HG03064 (cell line): Measurements from ENCODE around the gene PHACTR1.
"Not testable (repeated sequence)": the region's sequence is repeated elsewhere in the genome, so short reads cannot be mapped to it uniquely, and the experiment has no call there.

Experiments used
- ATAC-seq: cut with Tn5 transposase; IDR thresholded peaks from one replicate; pipeline ENCODE4 v1.9.1; 2021; ENCODE audit warnings: low read depth; ENCODE audit not compliant: unreplicated experiment

The PHACTR1 gene

DNA sequence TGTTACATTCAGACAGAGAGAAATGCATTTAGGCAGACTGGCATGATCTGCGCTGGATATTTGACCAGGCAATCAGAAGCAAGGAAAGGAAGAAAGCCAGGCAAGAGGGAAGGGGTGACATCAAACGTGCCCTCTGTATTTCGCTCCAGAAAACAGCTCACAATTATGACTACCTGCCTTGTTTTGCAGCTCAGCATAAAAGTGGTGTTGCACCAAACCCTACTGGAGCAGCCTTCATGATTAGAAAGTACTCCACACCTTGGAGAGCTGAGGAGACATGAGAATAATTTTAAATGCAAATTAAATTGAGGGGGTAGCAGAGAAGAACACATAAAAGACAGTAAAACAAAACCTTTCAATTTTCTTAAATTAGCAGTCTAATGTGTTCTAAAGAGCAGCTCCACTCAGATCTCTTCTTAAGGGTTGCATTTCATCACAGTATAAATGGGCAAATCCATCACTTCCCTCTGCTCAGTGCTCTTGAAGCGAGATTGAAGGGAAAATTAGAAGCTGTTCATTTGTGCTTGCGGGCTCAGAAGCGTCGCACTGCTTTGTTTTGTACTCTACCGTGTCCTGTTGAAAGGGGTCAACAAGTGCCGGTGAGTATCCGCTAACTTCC lies at the start of gene PHACTR1:
PHACTR1 (plus strand) TSS at position 470 of the 619 bp plus-strand sequence.
- no peak for ATAC-seq

DNA sequence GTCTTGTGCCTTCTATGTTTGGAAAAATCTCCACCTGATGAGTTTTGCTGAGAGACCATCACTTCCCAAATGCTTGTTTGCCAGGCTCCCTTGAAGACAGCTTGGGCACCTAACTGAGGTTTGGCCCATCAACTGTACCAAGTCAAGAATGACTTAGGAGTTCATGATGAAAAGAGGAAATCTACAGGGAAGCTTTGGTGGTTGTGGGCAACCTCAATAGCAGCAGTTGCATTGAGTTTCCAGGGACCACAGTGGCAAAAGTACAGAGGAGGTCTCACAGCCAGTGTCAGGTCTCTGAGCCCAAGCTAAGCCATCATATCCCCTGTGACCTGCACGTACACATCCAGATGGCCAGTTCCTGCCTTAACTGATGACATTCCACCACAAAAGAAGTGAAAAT lies 49.7 kb upstream of the PHACTR1 start:
- ATAC-seq, result no peak

DNA sequence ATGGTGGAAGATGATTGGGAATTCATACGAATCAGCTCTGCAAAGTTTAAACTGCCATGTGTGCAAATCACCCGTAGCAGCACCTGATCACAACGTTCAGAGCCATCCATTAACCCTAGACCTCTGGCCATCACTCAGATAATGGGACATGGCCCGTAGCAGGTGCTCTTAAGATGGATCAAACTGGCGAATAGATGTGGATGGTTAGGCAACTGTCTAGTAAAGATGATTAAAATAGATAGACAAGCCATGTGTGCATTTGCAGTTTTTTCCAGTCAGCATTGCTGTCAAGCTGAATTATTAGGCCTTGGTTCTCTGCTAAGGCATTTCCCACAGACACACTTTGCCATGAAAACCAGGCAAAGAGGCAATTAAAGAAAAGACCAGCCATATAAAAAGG lies 40.6 kb upstream of the PHACTR1 start:
- no peak for ATAC-seq

DNA sequence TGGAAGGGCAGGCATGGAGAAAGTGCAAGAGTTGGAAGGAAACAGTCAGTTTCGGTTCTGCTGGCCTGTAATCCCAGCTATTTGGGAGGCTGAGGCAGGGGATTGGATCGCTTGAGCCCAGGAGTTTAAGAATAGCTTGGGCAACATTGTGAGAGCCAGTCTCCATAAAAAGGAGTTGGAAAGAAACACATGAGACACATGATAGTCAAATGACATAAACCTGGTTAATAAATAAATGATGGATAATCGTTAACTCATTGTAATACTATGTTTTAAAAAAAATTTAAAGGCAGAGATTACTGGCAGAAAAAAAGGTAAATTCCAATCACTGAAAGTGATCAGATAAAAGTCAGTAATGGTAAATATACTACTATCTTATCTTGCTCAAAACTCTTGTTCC lies 37.2 kb upstream of the PHACTR1 start:
- no peak for ATAC-seq

DNA sequence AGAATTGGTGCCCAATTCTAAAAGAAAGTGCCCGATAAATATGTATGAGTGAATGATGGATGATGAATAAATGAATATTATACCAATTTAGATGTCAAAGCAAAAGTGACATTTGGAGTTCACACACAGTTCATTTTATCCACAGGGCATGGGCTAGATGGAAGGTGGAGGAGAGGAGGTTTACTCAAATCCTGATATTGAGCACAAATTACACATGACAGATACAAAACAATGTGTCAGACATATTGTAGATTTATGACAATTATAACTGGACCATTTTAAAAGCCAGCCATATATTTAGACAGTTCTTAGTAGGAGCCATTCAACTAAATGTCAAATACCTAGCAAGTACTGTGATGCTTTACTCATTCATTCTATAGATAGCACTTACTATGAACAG lies 23.4 kb upstream of the PHACTR1 start:
- ATAC-seq, result no peak

DNA sequence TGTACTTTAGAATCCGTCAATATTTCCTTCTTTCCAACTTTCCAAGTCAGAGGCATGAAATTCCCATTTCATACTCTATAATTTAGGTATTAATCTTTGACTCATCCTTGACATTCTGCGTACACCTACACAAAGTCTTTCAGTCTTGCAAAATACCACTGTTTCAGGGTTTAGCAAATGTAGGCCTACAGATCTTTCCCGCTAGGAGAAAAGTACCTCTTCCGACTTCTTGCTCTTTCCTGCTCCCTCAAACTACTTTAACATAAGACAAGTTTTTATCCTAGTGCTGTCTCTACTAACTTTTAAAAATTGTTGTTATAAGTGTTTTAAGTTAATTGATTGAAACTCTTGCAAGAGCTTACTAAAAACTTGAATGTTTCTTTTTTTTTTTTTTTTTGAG lies 18.3 kb upstream of the PHACTR1 start:
- ATAC-seq, result no peak

DNA sequence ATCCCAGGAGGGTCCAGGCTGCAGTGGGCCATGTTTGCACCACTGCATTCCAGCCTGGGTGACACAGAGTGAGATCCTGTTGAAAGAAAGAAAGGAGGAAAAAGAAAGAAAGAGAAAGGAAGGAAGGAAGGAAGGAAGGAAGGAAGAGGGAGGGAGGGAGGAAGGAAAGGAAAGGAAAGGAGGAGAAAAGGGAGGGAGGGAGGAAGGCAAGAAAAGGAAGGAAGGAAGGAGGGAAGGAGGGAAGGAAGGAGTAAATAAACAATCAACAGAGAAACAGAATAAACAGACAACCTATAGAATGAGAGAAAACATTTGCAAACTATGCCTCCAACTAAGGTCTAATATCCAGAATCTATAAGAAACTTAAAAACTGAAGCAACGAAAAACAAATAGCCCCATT lies 11.6 kb upstream of the PHACTR1 start:
- ATAC-seq, result no peak

DNA sequence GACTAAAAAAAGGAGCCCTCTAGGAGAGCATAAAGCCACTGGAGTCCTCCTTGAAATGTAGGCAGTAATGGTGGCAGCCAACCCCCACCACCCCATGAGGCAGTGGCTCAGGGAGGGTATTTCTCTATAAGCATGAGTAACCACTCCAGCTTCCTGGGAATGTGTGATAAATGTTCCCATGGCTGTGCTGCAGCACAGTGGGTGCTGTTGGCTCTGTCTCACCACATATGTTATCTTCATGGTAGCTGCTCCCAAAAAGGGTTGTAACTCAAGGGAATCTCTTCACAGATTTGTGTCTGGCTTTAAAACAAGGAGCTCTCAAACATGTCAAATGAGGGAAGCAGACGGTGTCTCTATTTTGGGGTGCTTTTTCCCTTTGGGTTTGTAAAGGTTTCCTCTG lies 7.5 kb upstream of the PHACTR1 start:
- ATAC-seq, result no peak

DNA sequence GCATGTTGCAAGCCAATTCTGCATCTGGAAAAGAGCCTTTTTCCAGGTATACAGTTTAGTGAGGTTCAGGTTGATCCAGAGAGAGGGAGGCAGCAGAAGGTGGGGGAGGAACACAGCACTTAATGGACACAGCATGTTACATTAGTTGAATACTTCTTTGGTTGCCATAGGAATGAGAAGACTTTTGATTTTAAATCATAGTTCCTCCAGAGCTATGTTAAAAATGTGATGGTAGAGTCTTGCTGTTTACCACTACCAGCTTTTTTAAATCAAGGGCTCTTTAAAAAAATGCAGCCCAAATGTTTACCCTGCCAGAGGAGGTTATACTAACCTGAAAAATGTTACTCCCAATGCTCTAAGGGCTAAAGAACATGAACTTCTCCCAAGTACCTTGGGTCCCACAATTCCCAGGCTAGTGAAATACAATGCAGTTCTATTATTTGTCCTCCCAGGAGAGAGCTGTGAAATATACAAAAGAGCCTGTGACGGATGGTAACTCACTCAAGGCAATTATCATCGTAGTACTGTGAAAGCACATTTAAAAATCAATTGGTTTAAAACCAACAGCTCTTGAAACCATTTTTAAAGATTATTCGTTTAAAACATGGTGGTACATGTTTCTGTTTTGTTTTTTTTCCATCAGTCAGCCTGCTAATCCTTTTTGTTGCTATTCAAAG lies 6.9 kb upstream of the PHACTR1 start:
- no peak for ATAC-seq

DNA sequence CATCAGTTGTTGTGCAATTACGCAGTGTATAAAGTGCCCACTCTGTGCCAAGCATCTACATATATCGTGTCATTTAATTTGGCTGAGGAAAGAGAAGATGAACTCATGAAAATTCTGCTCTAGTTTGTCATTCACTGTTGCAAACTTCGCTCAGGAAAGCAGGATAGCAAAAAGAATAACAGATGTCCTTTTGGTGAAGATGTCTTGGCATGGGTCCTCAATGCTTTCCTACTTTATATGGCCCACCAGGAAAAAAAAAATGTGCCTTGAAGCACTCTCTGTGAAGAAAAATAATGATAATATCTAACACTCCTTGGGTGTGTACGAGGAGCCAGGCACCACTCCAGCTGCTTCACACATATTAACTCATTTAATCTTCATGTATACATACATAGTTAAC lies 5.6 kb upstream of the PHACTR1 start:
- ATAC-seq, result no peak

DNA sequence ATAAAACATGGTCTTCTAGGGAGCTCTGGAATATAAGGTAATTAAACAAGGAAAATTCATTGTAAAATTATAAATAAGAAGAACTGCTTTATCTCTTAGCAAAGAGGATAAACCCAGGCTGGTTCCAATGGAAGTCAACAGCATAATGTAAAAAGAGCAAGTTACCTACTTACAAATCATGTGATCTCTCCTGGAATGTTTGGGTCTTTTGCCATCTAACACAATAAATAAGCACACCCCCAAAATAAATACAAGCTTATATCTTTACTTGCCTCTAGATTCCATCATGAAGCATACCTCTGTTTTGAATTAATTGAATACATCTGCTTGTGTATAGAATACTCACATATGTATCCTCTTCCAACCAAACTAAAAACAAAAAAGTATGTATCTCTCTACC lies 2.5 kb upstream of the PHACTR1 start:
- no peak for ATAC-seq

DNA sequence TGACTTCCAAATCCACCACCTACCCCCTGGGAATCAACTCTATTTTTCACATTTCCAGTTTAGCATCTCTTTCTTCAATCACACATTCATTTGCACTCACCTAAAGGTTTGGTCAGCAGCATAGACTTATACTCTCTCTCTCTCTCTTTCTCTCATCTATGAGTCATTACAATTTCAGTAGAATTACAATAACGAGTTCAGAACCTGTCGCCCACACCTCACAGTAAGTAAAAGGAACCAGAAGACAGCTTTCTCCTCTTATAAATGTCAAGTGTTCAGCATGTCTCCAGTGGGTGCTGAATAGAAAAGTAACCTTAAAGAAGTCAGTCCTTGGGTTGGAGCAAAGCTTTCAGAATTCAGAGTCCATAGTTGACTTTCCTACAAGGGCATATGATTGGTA lies 1.1 kb upstream of the PHACTR1 start:
- ATAC-seq, result no peak

DNA sequence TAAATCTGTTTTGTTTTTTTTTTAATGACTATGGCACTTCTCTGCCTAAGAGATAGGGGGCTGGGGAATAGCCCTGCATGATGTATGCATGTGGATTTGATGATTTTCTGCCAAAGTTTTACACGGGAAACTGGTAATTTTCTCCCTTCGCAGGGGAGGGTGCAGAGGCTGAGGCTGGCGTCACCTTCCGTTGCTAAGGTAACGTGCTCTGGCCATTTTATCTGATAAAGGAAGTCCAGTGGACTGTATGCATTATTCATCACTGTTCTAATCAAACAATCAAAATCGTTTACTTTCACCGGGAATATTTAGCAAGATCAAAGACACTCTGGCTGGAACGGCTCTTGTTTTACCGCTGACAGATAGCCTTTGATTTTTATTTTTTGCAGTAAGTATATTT lies 789 bp downstream of the PHACTR1 start:
- ATAC-seq, result no peak

DNA sequence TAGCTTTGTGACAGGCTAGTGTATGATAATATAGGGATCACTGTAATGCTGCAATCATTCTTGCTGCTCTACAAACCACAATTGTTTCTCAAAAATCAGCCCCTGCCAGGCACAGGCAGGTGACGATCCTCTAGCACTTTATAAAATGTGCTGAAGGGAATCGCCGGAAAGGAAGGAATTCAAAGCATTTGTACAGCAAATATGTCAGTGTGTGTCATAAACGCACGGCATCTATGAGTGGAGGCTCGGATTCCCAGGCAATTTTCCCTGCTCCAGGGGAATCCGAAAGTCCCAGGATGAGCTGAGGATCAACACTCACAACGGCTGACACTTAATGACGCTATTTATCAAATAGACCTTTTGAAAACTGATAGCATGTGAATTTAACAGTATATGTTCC lies 1.4 kb downstream of the PHACTR1 start:
- ATAC-seq, result no peak

DNA sequence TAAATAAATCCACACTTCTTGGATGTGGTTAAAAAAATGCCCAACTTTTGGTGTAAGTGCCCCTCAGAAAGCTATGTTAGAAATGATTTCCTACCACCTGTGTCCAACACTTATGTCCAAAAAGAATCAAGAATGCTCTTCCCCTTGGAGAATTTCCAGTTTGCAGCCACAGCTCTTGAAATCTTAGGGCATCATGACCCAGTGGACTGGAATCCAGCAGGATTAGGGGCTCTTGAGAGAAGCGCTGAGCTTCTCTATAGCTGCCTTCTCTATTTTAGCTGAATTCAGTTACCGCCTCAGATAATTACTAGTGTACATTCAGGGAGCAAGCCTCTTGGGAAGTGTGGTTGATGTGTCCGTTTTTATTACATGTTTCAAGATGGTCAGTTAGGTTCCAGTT lies 2.5 kb downstream of the PHACTR1 start:
- ATAC-seq, result no peak

DNA sequence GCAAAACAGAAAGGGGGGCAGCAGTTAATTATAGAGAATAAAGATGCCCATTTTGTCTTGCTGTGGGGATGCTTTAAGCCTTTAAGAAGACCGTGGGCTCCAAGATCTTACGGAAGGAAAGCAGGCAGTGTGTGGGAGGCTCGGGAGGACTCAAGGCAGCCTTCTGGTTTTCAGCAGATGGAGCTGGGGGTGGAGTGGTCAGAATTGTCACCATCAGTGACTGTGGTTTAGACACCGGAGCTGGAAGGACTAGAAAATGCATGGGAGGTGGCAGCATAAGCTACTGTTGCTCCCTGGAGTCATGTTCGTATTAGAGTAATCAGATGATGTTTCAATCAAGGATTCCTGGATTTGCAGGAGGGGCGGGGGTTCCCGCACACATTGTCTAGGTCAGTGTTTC lies 3.7 kb downstream of the PHACTR1 start:
- no peak for ATAC-seq

DNA sequence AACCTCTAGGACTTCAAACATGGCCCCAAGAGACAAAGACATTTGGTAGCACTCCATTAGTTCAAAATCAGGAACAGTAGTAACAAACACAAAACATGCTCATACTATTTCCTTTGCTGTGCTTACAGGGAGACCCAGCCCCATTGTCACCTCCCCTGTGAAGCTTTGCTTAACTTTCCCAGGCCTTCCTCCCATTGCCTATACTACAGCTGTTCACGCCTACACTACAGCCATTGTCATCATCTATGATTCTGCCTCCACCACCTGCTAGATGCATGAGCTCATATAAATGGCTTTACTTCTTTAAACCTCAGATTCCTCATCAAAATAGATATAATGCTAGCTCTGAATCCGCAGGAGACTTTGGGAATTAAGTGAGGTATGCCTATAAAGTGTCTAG lies 8.7 kb downstream of the PHACTR1 start:
- no peak for ATAC-seq

DNA sequence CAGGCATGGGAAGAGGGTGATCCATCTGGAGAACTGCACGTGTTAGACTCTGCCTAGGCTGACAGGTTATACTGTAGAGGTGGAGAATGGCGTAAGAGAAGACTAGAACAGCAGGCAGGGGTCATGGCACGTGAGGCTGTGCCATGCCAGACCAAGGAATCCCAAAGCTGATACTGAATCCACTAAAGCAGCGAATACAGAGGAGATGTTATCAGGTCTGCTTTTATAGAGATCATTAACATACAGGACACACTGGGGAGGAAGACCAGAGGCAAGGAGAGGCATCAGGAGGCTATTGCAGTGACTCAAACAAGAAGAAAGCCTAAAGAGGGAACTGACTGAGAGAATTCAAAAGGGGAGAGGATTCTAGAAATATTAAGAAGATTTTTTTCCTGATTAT lies 12.9 kb downstream of the PHACTR1 start:
- ATAC-seq, result no peak

DNA sequence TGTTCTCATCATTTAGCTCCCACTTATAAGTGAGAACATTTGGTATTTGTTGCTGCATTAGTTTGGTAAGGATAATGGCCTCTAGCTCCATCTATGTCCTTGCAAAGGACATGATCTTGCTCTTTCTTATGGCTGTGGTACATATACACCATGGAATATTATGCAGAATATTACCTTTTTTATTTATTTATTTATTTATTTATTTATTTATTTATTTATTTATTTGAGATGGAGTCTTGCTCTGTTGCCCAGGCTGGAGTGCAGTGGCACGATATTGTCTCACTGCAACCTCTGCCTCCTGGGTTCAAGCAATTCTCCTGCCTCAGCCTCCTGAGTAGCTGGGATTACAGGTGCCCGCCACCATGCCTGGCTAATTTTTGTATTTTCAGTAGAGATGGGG lies 14.2 kb downstream of the PHACTR1 start:
- ATAC-seq, result not testable (repeated sequence)

DNA sequence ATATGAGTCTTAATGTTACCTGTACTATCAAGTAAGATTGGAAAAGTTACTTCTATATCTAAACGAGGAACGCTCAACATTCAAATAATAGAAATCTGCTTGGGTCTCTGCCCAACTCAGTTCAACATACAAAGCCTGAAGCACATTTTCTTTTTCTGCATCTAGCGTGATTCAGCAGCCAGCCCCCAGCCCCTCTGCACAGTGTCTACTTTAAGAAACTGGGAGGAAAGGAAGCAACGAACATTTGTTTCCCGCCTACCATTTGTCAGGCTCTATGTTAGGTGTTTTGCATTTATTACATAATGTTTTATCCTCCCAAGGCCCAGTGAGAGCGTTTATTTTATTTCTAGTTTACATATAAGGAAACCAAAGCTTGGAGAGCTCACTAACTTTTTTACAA lies 17.3 kb downstream of the PHACTR1 start:
- no peak for ATAC-seq

DNA sequence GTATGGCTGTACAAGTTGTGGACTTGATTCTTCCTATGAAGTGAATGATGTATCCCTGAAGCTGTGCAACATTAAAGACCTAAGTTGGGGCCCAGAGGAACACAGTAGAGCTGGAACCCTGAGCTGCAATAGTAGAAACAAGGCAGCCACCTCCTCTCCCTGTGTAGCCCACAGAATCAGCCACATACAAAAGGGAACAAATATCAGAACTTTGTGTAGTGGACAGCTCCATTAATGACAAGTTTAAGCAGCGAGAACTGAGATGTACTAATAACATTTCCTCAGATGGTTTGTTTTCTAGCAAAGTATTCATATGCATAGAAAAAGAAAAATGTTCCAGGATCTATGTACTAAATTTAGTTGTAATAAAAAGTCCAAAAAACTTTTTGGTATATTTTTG lies 19.2 kb downstream of the PHACTR1 start:
- ATAC-seq, result no peak

DNA sequence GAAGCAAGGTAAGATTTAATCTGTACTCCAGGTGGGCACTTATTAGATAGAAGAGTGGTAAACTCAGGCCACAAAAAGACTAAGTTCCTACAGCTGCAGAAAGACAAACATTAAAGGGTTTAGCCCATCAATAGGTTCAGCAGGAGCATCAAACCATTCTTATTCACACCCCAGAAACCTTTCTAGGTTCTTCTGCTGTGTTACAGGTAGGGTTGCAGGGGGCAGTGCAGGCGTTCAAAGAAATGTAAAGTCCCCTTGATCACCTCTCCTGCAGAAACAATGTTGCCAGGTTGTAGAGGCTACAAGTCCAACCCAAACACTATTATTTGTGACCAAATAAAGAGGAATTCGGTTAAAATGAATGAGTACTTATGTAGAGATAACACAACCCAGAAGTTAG lies 31.8 kb downstream of the PHACTR1 start:
- ATAC-seq, result no peak
